ENCODE data around the gene DIRAS1. TPM values are rescaled to one million over a fixed set of nuclear protein-coding genes. Genes with fewer than 3 reads are reported as not detected.

The DIRAS1 gene
- total RNA-seq, 1 experiment from 2014 or later: 8.9 TPM

DNA sequence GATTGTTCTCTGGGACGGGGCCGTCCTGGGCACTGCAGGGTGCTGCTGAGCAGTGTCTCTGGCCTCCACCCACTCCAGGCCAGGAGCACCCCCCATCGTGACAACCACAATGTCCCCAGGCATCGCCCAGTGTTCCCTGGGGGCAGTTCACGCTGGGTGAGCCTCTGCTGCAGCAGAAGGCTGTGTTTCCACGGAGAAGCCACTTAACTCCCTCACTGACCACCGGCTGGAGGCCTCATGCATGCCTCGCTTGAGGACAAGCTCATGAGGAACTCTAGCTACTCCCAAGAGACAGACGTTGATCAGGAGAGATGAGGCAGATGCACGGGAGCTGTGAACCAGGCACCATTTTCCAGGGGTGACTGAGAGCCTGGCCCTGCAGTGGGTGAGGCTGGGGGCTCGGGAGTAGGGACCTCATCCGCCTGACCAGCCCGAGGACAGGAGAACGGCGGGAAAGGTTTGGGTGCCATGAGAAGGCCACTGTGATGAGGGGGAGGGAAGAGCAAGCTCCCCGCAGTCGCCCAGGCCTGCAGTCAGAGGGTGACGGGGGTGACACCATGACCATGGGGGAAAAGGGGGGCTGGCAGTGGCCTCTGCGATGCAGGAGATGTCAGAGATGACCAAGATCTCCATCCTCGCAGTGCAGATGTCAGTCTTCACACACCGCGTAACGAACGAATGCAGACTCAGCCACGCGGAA, 13.6 kb upstream of the DIRAS1 start:
- no peaks in the 10 kb centered on the region for H3K9me3 ChIP-seq
- no peak for DNase-seq
- peaks cover 9% of the 10 kb centered on the region; the same call in 1 of the 2 replicates for H3K36me3 ChIP-seq
- H3K4me3 ChIP-seq: no peak overlapping the region
- no peaks in the 10 kb centered on the region for H3K27me3 ChIP-seq

- Histone ChIP-seq H3K4me3 (no peak overlapping the region), H3K27me3 (no peaks in the 10 kb centered on the region), H3K9me3 (no peaks in the 10 kb centered on the region), H3K36me3 (peaks cover 9% of the 10 kb centered on the region; the same call in 1 of the 2 replicates)
- DNase-seq: no peak
Measured at GRCh38 chr19:2733930-2734588, 12.9 kb upstream of the DIRAS1 start.

DNA sequence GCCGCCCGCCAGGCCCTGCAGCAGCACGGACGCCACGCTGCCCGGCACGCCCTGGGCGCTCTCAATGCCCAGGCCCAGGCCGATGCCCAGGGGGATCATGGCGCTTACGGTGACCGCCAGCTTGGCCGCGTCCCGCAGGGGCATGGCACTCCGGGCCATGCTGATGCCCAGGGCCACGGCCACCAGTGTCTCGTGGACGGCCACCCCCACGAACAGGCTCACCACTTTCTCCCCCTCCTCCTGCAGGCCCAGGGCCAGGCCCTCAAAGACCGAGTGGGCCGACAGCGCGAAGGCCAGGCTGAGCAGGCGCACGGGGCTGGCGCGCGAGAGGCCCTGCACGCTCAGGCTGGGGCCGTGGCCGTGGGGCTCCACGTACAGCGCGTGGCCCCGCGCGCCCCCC, 11.7 kb upstream of the DIRAS1 start:
- no peak for DNase-seq
- H3K36me3 ChIP-seq: peaks cover 9% of the 10 kb centered on the region; the same call in 1 of the 2 replicates
- no peaks in the 10 kb centered on the region for H3K27me3 ChIP-seq

GRCh38 chr19:2732157-2732725, 11.1 kb upstream of the DIRAS1 start:
- H3K27me3 ChIP-seq: no peaks in the 10 kb centered on the region
- peaks cover 9% of the 10 kb centered on the region; the same call in 1 of the 2 replicates for H3K36me3 ChIP-seq
- DNase-seq: no peak
- no peaks in the 10 kb centered on the region for H3K9me3 ChIP-seq
- H3K4me3 ChIP-seq: no peak overlapping the region

More for the DNA sequence above, 11.7 kb upstream of the DIRAS1 start:
- Histone ChIP-seq H3K9me3 (no peaks in the 10 kb centered on the region), H3K4me3 (no peak overlapping the region)

GRCh38 chr19:2731181-2731995, 10.2 kb upstream of the DIRAS1 start:
- Histone ChIP-seq H3K27me3 (no peaks in the 10 kb centered on the region), H3K9me3 (no peaks in the 10 kb centered on the region), H3K36me3 (peaks cover 4% of the 10 kb centered on the region; the same call in 1 of the 2 replicates), H3K4me3 (no peak overlapping the region)
- no peak for DNase-seq

- H3K36me3 ChIP-seq: no peaks in the 10 kb centered on the region
- H3K27me3 ChIP-seq: no peaks in the 10 kb centered on the region
- DNase-seq: no peak
- no peak overlapping the region for H3K4me3 ChIP-seq
- no peaks in the 10 kb centered on the region for H3K9me3 ChIP-seq
Measured at GRCh38 chr19:2729943-2730818, 9.0 kb upstream of the DIRAS1 start.

- Histone ChIP-seq H3K9me3 (no peaks in the 10 kb centered on the region), H3K36me3 (no peaks in the 10 kb centered on the region), H3K27me3 (no peaks in the 10 kb centered on the region), H3K4me3 (no peak overlapping the region)
- no peak for DNase-seq
Measured at GRCh38 chr19:2728783-2729387, 7.7 kb upstream of the DIRAS1 start.

DNA sequence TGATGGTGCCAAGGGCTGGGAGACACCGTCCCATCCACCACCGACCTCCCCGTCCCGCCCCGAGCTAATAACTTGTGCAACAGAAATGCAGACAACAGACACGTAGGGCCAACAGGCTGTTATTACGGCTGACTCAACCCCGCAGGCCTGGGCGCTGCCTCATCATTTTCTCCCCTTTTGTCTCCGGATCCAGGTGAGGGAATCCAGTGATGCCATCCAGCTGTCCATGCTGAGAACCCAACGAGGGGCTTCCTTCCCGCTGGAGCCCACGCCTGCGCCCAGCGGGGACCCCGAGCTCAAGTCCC, 6.4 kb upstream of the DIRAS1 start:
- Histone ChIP-seq H3K27me3 (no peaks in the 10 kb centered on the region), H3K36me3 (no peaks in the 10 kb centered on the region)
- no peak for DNase-seq

GRCh38 chr19:2726904-2727639, 5.9 kb upstream of the DIRAS1 start:
- Histone ChIP-seq H3K36me3 (no peaks in the 10 kb centered on the region), H3K4me3 (no peak overlapping the region), H3K27me3 (no peaks in the 10 kb centered on the region), H3K9me3 (no peaks in the 10 kb centered on the region)
- no peak for DNase-seq

More for the DNA sequence above, 6.4 kb upstream of the DIRAS1 start:
- Histone ChIP-seq H3K4me3 (no peak overlapping the region), H3K9me3 (no peaks in the 10 kb centered on the region)

DNA sequence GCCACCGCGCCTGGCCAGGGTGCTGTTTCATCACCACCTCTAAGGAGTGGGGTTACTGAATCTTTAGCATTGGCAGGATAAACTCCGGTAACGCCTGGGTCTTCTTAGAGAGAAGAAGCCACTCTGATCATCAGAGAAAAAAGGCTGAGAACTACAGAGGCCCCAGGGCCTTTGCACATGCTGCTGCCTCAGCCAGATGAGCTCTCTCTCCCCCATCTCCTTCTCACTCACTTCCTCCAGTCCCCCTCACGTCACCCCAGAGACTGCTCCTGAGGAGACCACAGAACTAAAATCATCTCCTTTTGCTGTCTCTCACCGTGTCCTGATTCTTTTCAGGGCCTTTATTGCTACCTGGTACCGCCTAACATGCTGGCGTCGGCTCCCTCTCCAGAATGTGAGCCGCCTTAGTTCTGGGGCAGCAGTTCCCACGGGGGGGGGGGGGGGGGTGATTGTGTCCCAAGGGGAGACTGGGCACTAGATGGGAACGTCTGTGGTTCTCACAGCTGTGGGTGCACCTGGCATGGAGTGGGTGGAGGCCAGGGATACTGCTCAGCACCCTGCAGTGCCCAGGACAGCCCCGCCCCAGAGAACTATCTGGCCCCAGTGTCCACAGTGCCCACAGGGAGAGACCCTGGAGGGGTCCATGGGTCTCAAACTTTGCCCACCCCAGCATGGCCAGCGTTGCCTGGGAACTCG, 5.1 kb upstream of the DIRAS1 start:
- Histone ChIP-seq H3K27me3 (no peaks in the 10 kb centered on the region), H3K36me3 (no peaks in the 10 kb centered on the region), H3K9me3 (no peaks in the 10 kb centered on the region), H3K4me3 (no peak overlapping the region)
- DNase-seq: no peak

DNA sequence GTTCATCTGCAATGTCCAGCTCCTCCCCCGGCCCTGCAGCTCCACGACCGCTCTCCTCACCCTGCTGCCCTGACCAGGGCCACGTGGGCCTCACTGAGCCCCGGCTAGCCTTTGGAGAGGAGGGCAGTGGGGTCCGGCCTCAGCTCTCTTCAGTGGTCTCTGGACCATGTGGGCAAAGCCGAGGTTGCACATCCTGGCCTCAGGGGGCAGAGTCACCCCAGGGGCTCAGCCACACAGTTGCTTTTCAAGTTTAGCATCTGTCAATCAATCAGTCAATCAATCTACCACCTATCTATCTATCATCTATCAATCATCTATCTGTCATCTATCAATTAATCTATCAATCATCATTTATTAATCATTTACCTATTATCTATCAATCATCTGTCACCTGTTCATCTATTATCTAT, 3.0 kb upstream of the DIRAS1 start:
- Histone ChIP-seq H3K4me3 (no peak overlapping the region), H3K27me3 (no peaks in the 10 kb centered on the region), H3K9me3 (no peaks in the 10 kb centered on the region), H3K36me3 (no peaks in the 10 kb centered on the region)
- DNase-seq: no peak

DNA sequence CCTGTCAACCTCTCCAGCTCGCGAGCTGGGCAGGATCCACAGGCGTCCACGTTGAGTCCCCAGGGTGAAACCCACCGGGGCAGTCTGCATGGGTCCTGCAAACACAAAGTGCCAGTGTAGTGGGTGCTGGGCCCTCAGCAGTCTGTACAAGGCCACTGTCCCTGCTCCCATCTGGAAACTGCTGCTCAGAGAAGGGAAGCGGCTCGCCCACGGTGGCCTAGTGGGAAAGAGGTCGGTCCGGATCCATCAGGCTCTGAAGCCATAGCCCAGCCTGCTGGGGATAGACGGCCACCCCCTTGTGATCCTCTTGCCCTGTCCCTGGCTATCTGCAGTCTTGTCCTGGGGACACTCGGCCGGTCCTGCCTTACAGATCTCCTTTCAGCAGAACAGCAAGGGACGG, 2.6 kb upstream of the DIRAS1 start:
- H3K9me3 ChIP-seq: no peaks in the 10 kb centered on the region
- no peak overlapping the region for H3K4me3 ChIP-seq
- no peak for DNase-seq
- H3K27me3 ChIP-seq: no peaks in the 10 kb centered on the region
- H3K36me3 ChIP-seq: no peaks in the 10 kb centered on the region

GRCh38 chr19:2723345-2723715, 2.2 kb upstream of the DIRAS1 start:
- H3K9me3 ChIP-seq: no peaks in the 10 kb centered on the region
- no peak for DNase-seq
- H3K4me3 ChIP-seq: no peak overlapping the region
- no peaks in the 10 kb centered on the region for H3K27me3 ChIP-seq
- H3K36me3 ChIP-seq: no peaks in the 10 kb centered on the region

DNA sequence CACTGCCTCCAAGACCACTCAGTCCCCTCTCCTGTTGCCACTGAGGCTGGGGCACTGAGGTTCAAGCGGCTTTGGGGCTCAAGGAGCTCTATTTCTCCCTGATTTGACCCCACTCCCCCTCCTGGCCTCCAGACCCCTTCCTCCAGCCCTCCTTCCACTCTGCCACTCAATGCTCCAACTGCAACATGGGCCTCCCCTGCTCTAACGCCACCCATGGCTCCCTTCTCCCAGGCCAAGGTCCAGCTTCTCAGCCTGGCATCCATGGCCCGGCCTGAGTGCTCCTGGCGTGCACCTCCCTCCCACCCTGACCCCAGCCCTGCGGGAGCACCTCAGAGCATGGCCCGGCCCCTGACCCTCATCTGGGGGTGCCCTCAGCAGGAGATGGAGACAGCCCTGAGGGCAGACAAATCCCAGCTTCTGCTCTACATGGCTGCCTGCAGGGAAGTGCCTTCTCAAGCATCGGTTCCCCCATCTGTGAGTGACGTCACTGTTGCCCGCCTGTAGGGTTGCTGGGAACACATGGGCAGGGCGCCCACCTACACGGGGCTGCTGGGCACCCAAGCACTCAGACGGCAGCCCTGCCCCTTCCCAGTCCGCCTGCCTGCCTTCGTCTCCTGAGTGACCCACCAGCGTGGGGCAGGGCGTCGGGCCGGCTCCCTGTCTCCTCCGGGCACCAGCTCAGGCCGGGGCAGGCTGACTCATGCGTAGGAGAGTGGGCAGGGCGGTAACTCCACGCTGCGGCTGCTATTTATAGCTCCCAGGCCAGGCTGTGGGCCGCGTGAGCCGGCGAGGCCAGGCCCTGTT, 1.6 kb upstream of the DIRAS1 start:
- Histone ChIP-seq H3K36me3 (no peaks in the 10 kb centered on the region), H3K27me3 (no peaks in the 10 kb centered on the region), H3K9me3 (no peaks in the 10 kb centered on the region), H3K4me3 (no peak overlapping the region)
- peak; percentile 89 for DNase-seq
